HG02852 (cell line): Measurements from ENCODE around the gene CNTFR.

Source experiments
- ATAC-seq: cut with Tn5 transposase; IDR thresholded peaks from one replicate; pipeline ENCODE4 v1.9.1; 2021; ENCODE audit warnings: mild to moderate bottlenecking, moderate library complexity; ENCODE audit not compliant: unreplicated experiment

CNTFR gene

DNA sequence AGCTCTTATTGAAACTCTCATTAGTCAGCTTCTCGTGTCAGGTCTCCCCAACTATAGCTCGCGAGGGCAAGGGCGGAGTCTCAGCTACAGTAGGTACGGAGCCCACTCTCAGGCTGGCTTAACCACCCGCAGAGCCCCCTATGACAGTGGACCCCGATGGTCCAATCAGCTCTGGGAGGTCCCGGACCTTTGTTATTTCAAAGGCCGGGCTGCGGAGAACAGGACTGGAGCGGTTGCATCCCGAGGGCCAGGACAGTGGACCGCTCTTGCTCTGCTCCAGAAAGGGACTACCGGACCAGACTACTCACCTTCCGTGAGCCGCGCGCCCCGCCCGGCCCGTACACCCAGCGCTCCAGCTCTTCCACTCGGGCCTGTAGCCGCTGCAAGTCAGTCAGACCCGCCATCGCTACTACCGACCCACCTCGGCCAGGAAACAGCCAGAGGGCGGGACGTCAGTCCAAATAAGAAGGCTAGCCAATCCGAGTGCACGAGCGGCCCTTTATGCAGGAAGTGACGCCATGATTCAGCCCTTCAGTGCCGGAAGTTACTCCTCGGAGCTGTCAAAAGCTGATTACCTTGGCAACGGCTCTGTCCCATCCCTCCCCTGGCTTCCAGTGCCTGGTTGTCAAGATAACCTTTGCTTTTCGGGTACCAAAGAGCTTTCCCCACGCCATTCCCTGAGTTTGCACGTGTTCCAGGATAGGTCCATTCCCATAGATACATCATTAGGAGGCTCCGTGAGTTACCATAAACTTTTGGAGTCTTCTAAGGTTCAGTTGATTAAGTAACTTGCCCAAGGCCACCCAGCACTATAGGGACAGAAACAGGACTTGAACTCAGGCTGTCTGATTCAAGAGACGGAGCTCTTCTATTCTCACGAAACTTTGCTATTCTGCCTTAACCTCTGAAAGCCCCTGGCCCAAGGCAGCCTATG, 30.8 kb upstream of the CNTFR start, which contains the start of gene DCTN3:
Gene DCTN3, minus strand, starts transcription at position 435 of the 934 bp plus-strand sequence. Its CDS starts 31 bp downstream, at position 404.
- ATAC-seq = peak; percentile 99

DNA sequence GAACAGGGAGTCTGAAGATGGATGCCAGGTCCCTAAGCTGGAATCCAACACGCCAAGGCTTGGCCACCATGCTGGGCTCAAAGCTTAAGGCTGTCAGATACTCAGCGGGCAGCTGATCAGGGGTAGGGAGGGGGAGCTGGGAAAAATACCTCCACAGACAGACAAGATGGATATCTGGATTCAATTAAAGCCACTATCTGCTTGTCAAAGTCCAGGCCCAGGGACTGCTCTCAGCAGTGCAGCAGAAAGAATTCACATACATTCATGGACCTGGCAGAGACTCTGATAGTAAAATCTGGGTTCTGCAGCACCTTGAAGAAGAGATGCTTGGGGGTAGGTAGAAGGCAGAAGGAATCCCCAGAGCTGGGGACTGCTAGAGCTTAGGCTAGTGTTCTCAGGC, 25.6 kb upstream of the CNTFR start:
- no peak for ATAC-seq

DNA sequence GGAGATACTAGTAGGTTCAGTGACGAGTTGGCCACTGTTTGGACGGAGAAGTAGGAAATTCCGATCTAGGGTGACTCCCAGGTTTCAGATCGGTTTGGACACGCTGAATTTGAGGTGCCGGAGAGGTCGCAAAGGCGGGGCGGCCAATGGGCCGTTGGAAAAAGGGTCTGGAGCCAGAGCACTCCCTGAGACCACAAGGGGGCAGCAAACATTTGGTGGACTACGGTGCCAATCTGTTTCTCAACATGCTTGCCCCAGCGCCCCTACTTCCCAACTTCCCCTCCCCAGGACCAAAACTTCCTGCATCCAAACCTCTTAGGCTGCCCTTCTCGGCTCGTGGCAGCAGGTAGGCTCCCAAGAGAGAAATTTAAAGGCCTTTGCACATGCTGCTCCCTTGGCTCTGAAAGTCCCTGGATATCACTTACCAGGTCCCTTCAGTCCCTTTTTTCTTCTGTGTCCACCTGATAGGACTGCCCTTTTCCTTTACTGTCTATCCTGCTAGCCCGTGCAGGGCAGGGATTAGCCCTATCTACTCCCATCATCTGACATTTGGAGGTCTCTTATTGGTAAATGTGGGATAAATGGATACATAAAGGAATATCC, 23.4 kb upstream of the CNTFR start:
- peak; percentile 35 for ATAC-seq

DNA sequence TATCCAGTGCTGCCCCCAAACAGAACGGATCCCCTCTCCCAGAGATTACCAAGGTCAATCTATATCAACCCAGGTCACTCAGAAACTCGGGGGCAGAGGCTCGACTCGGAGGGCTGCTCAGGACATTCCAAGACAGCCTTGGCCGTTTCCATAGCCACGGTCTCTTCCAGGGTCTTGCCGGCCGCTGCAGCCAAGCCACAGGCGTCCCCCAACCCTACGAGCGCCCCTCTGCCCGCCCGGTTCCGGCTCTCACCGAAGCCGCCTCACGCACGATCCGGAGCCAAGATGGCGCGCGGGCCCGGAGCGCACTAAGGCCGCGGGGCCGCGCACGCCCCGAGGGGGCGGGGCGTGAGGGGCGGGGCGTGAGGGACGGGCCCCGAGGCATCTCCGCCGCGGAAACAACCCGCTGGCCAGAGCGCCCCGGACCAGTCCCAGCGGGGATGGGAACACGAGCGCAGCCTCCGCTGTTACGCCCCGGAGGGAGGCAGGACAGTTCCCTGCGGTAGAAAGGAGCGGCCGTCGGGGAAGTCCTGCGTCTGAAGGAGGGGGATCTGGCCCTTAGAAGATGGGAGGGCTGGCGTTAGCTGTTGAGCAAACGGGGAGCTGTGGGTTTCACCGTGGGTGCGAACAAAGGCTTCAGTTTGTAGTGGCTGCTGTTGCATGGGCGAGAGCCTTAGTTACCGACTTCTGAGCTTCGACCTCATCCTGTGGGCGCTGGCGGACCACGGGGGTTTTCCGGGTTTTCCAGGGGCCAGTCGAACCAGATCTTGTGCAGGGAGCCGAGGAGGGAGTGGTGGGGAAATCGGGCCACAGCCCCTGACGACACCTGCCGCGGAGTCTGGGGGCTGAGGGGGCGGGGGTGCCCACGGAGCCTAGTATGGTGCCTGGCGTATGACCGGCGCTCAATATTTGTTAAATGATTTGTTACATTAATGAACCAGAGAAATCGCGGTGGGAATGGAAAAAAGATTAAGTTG, 22.6 kb upstream of the CNTFR start, which contains the start of gene RPP25L:
Gene RPP25L, minus strand, starts transcription at position 287 of the 977 bp plus-strand sequence. CDS start 801 bp downstream, outside the sequence.
- ATAC-seq = peak; percentile 89

DNA sequence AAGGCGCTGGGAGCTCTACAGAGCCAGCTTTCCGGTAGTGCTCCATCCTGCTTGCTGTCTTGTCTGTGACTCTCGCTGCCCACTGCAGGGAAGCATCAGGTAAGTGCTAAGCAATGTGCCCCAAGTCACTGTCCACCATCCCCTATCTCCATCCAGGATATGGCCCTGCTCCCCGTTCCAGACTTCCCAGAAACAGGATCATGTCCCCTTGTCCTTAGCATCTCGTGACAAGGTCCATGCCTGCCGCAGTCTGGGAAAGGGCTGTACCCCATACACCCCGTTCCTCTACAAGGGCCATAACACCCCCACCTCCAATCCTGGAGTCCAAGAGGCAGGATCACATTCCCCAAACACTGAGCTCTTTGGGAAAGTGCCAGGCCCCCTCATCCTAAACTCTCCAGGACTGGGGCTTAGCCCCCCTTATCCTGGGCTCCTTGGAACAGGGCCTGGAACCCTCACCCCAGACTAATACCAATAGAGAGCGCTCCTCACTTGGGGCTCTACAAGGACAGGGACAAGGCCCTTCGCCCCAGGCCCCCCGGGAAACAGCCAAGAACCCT, 21.8 kb upstream of the CNTFR start:
- ATAC-seq = peak; percentile 5

DNA sequence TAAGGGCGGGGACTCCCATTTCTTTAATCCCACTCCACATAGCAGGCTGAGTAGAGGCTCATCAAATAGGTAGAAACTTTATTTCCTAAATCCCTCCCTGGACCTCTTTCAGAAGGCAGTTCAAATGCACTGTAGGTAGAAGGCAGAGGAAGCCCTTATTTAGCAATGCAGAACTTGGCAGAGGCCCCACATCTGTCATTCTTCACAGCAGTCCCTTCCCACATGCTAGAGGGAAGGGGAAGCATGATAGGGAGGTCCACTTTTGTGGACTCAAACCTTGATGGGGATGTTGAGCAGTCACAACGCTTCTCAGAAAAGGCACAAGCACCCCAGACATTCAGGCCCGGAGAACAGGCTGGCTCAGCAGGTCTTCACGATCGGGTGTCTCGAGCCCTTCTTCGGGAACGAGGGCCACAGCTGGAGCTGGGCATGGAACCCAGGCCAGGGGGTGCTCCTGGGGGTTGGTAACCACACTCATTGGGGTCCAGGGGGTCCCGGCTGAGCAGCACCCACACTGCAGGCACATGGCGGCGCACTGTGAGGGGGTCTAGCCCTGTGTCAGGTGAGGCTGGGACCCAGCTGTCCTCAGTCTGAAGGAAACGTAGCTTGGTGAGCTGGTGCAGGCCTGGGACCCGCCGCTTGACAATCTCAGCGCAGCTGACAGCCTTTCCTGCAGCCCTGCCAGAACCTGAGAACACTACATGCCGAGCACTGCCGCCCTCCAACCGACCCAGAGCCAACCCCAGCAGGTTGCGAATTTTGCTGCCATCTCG, 21.1 kb upstream of the CNTFR start:
- no peak for ATAC-seq

DNA sequence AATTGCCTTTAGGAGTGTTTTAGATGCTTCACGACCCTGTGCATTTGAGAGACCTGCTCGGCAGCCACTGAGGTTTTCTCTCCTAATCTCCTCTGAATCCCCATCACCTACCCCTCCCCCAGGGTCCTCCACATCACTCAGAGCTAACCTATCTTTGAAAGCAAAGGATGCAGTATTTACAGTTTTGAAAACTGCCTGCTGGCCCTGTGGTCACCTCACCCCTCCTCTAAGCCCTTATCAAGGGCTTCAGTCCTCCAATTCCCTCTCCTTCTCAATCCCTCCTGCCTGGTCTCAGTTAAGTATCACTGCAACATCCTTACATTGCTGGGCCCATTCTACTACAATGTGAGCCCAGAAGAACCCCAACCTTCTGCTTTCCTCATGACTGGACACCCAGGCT, 17.8 kb upstream of the CNTFR start:
- ATAC-seq = no peak

DNA sequence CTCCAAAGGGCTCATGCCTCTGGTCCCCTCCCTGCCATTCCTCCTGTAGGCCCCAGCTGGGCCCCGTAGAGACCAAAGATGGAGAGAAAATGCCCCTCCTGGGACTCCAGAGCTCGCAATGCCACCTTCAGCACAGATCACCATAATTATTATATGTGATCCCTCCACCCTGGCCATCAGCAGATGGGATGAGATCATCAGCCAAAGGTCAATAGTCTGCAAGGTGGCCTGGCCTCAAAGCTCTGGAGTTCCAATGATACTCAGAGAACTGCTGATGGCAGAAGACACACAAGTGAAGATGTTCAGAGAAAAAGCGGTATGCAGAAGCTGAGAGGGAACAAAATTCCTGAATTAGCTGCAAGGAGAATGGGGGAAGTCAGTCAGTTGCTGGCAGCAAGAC, 17.4 kb upstream of the CNTFR start:
- no peak for ATAC-seq

DNA sequence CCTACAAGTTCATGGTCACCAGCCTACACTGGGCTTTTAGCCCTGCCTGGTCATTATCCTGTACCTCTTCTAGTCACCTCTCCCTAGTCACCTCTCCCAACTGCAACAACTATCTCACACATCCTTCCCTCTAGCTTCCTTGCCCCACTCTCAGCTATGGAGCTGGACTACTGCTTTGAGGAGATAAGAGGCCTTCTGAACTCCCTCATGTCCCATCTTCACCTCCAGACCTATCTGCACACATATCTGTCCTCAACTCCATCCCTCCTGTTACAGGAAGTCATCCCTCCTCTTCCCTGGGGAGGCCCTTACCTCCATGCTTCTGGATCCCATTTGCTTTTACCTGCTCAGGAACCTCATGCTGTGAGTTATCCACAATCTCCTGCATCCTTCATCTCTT, 16.7 kb upstream of the CNTFR start:
- ATAC-seq = no peak

DNA sequence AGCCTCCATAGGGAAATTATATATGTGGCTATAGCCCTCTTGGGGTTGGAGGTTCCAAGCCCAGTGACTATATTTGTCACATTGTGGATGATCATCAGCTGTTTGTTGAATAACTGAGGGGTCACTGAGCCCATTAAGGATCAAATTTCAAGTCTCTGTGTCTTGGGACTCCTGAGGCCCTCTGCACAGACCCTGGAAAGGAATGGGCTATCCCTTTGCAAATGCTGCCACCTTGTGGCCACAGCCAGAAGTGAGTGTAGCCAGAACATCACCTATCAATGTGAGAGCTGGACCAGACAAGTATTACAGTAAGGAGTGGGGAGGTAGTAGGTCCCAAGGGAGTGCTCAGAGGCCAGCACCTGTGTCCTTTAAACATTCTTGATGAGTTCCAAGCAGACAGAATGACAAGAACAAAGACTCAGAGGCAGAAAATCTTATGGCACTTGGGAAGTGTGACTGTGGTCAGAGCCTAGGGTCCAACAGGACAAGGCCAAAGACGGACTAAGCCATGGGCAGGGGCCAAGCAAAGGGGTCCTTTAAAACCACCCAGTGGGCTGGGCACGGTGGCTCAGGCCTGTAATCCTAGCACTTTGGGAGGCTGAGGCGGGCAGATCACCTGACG, 14.2 kb upstream of the CNTFR start:
- peak; percentile 68 for ATAC-seq

DNA sequence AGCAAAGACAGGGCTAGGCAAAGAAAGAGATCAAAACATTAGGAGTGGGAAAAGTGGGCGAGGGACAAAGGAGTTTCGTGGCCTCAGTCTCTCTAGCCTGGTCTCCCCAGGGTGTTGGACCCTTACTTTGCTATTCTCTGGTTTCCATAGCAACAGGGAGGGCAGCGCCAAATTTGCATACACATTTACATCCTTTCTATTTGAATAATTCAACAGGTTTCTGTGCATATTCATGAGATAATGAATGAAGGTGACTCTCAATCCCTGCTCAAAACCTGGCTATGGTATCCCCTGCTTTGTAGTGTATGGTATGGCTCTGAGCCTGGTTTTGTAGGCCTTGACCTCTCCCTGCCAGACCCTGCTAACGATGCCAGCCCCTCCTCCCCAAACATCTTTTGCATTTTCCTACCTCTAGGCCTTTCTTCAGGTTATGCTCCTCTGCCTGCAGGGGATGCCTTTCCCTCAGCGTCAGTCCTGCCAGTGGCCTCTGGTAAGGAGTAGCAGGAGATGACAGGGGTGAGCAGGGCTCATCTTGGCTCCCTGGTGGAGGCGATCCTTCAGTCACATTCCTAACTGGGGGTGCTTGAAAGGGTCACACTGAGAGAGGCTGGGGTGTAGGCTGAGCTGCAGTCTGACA, 12.5 kb upstream of the CNTFR start:
- ATAC-seq = no peak

DNA sequence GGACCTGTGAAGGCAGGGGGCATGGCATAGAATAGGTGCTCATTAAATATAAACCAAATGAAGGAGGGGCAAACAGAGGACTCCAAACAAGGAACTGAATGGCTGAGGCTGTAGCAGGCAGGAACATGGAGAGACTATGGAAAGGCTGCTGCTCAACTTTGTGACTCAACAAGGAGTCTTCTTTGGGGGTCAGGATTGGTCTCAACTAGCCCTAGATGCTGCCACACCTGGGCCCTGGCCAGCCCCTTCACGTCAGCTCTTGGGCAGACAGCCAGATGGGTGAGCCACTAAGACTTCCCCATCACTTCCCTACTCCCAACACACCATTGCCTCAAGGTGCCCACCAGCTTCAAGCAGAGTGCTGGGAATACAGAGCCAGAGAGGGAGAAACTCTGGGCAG, 11.4 kb upstream of the CNTFR start:
- no peak for ATAC-seq

DNA sequence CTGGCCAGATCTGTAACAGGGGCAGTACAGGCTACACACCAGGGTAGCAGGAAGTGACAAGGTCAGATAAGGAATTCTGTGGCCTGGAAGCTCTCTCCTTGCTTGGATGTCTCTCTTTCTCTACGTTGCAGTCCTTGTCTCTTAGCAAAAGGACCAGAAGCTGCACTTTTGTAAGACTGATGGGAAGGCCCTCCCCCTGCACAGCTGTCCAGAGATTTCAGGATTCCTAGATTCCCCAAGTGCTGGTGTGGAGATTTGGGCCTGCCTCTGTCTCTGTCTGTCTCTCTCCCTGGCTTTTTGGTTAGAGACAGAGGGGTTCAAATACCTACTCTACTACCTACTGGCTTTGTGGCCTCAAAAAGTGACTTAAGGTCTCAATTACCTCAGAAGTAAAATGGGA, 10.0 kb upstream of the CNTFR start:
- ATAC-seq = no peak

DNA sequence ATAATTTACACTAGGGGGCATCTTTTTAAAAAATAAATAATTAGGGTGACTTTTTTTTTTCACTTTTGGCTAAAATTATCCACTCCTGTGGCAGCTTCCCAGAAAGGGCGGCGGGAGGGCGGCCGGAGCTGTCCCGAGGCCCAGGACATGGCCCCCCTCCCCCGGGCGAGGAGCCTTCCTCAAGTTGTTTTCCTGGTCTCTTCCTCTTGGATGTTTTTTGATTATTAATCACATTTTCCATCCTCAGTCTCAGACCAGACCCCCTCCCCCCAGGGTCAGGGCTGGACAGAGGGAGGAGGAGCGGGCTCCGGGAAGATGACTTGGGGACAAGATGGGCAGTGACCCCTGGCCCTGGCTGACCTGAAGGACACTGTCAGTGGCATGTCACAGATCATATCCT, 4.7 kb upstream of the CNTFR start:
- ATAC-seq = no peak

DNA sequence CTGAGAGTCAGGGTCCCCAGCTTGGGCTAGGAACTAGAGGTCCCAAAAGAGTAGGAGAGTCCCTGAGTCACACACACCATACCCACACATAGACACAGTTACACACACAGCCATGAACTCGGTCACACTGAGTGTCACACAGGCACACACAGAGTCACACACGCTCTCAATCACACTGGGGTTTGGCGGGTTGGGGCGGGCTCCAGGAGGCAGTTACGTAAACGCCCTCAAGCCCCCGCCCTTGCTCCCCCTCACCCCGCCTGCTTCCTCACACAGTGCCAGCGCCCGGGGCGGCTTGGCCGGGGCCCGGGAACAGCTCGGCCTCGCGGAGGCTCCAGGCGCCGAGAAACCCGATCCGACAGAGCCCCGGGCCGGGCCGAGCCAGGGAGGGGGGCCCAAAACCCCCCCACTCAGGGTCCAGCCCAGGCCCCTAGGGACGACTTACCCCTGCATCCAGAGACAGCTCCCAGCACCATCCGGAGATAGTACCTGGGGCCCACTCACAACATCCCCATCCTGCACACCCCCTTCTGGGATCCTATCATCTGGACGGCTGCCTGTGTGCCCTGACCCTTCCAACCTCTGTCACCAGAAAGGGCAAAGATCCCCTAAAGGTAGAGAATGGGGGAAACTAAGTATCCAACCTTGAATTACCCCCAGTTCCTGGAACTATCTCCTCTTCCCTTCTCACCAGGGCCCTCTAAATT, 3.5 kb upstream of the CNTFR start:
- no peak for ATAC-seq

DNA sequence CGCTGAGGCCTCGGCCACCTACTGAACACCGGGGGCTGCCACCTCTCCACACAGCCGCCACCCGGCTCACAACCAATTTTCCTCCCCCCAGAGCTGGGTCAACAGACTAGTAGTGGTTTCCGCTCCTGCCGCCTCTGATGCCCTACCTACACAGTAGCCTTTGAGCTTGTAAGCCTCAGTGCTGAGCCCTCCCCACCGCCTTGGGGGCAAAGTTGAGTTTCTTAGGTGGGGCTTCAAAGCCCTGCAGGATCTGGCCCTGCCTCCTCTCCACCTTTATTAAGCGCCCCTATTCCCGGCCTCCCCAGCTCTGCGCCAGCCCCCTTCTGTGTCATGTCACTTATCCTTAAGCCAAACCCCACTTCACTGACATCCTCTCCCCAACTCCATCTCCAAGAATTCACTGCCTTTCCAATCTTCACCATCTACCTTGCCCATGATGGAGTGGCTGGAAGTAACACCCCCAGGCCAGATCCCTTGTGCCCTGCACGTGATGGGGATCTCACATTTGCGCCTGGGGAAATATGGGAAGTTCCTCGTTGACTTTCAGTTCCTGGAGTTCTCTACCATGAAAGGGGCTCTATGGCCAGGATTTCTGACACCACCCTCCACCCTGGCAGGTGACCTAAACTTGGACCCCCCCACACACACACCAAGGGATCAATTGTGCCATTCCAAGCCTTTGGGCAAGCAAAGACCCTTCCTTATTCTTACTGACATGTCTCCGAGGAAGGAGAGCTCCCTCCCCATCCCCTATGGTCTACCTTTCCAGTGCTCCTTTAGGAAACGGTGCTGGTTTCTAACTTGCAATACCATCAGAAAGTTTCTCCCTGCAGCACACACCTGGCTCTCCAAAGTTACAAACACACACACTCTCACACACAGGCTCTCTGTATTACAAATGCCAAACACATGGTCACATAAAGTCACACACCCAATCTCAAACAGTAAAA, 2.7 kb upstream of the CNTFR start:
- no peak for ATAC-seq

DNA sequence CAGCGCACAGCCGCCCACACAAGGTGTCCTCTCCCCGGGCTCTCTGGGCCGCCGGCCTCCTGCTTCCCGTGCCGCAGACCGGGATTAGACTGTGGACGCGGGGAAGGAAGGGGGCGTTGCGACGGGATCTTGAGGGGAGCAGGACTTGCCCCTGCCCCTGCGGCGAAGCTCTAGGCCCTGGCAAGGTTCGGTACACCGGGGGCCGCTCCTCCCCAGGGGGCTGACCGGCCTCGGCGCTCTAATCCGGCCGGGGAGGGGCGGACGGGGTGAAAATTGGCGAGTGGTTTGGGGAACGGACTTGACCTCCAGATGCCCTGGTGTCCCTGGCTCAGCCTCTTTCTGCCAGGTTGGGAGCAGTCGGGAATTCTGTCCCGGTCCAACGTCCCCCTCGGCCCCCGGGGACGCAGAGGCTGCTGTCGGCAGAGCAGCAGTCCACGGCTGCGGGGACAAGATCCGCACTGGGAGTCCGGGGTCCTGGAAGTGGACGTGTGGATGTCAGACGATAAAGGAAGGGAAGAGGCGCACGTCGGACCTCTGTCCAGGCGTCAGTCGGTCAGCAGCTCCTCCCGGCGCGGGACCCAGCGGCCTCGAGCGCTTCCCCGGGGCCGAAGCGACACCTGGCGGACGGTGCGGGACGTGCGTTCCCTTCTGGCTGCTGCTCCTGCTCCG, 1.9 kb upstream of the CNTFR start:
- ATAC-seq = no peak
